MCF 10A (cell line): ENCODE results near the gene GKN2. TPM values are rescaled to one million over a fixed set of nuclear protein-coding genes. Genes with fewer than 3 reads are reported as not detected.

ENCODE experiments used
- BruUV-seq: library from RNA; stranded (reverse); fragments of 400-500 nt; replicated peaks from 2 replicates; lab custom pipeline; 2021; lab: Mats Ljungman, UMichigan
- CTCF ChIA-PET: fragments of 300-600 bp; sonication (Branson Sonifier 250); formaldehyde crosslinking; extraction: SDS; loops from one replicate; lab custom pipeline; 2021; ENCODE audit warnings: antibody characterized with exemption, inconsistent platforms; lab: Yijun Ruan, JAX
- POLR2A ChIA-PET: fragments of 300-600, 350-650 bp; sonication (Branson Sonifier 250); formaldehyde crosslinking; extraction: SDS; loops from one replicate; lab custom pipeline; 2020; ENCODE audit warnings: antibody characterized with exemption, inconsistent platforms; lab: Yijun Ruan, JAX
- DNase-seq: peaks from one replicate; pipeline ENCODE4 v3.0.0-alpha.2; 2018; ENCODE audit not compliant: unreplicated experiment
- H3K27ac Mint-ChIP-seq: one replicate; pipeline ENCODE4 v1.8.0; 2022; ENCODE audit warnings: mild to moderate bottlenecking, low read depth, mixed read lengths; ENCODE audit not compliant: unreplicated experiment
- H3K27me3 Mint-ChIP-seq: one replicate; pipeline ENCODE4 v1.8.0; 2022; ENCODE audit warnings: mixed read lengths; ENCODE audit not compliant: insufficient read depth, unreplicated experiment
- H3K36me3 Mint-ChIP-seq: one replicate; pipeline ENCODE4 v1.8.0; 2022; ENCODE audit warnings: mild to moderate bottlenecking, moderate library complexity, mixed read lengths; ENCODE audit not compliant: insufficient read depth, unreplicated experiment
- H3K4me1 Mint-ChIP-seq: one replicate; pipeline ENCODE4 v1.8.0; 2022; ENCODE audit warnings: mixed read lengths; ENCODE audit not compliant: insufficient read depth, unreplicated experiment
- H3K4me3 Mint-ChIP-seq: one replicate; pipeline ENCODE4 v1.8.0; 2022; ENCODE audit warnings: mild to moderate bottlenecking, moderate library complexity, mixed read lengths; ENCODE audit not compliant: unreplicated experiment
- H3K9me3 Mint-ChIP-seq: one replicate; pipeline ENCODE4 v1.8.0; 2022; ENCODE audit warnings: mixed read lengths; ENCODE audit not compliant: unreplicated experiment
- CTCF ChIP-seq: fragments of 200-600 bp; IDR thresholded peaks from one replicate; pipeline ENCODE4 v1.8.0; 2022; ENCODE audit warnings: antibody characterized with exemption, mild to moderate bottlenecking; ENCODE audit not compliant: unreplicated experiment
- intact Hi-C: fragments of 100-400 bp; cut with micrococcal nuclease; formaldehyde crosslinking; loops from 2 replicates; pipeline ENCODE4 v1.14.1; 2022
- total RNA-seq: library from RNA; stranded (reverse); gene quantifications from 2 replicates; pipeline ENCODE4 v1.2.3, GENCODE V29; 2022

GKN2 gene
- total RNA-seq, 1 experiment from 2014 or later: not detected

GRCh38 chr2:68977453-68977852 is 24.8 kb upstream of the GKN2 start:
- H3K4me1 Mint-ChIP-seq: peaks cover 5% of the 10 kb centered on the region
- peaks cover 27% of the 10 kb centered on the region for H3K27me3 Mint-ChIP-seq
- ChIA-PET CTCF (interaction anchor here (0.7 kb wide), 1 partner anchor 18 kb away, joined by 3 read pairs; no protein-coding TSS in a partner anchor), POLR2A (interaction anchor here (0.9 to 1.2 kb wide), 2 partner anchors 11 kb away, joined by 3 read pairs; no protein-coding TSS in a partner anchor)
- H3K36me3 Mint-ChIP-seq: no peaks in the 10 kb centered on the region
- no peak overlapping the region for H3K27ac Mint-ChIP-seq
- no peak for DNase-seq
- BruUV-seq: no TSS peak
- no peak overlapping the region for H3K4me3 Mint-ChIP-seq
- H3K9me3 Mint-ChIP-seq: no peaks in the 10 kb centered on the region
- TF ChIP-seq CTCF: no peak
- intact Hi-C loops: no loop called here

- Mint-ChIP-seq H3K27ac (no peak overlapping the region), H3K9me3 (no peaks in the 10 kb centered on the region), H3K36me3 (no peaks in the 10 kb centered on the region), H3K27me3 (peaks cover 17% of the 10 kb centered on the region), H3K4me1 (peaks cover 17% of the 10 kb centered on the region), H3K4me3 (no peak overlapping the region)
- CTCF ChIA-PET: interaction anchor here (0.6 to 1.8 kb wide), 4 partner anchors 32 to 854 kb away, joined by 3 to 8 read pairs (median 3); no protein-coding TSS in a partner anchor
- no peak for DNase-seq
- POLR2A ChIA-PET: no interaction called here
- intact Hi-C loops: no loop called here
- TF ChIP-seq CTCF: no peak
- no TSS peak for BruUV-seq
Measured at GRCh38 chr2:68975844-68976243, 23.2 kb upstream of the GKN2 start.

GRCh38 chr2:68974946-68975665 is 22.4 kb upstream of the GKN2 start:
- intact Hi-C loops: no loop called here
- Mint-ChIP-seq H3K27me3 (peaks cover 17% of the 10 kb centered on the region), H3K4me3 (no peak overlapping the region), H3K4me1 (peaks cover 17% of the 10 kb centered on the region), H3K27ac (no peak overlapping the region), H3K9me3 (no peaks in the 10 kb centered on the region), H3K36me3 (no peaks in the 10 kb centered on the region)
- TF ChIP-seq CTCF: no peak
- ChIA-PET CTCF (interaction anchor here (0.6 to 1.8 kb wide), 5 partner anchors 31 to 853 kb away, joined by 3 to 8 read pairs (median 3); no protein-coding TSS in a partner anchor), POLR2A (interaction anchor here (0.7 kb wide), 1 partner anchor 38 kb away, joined by 4 read pairs; the partner anchor contains the start of gene ANTXR1)
- DNase-seq: no peak
- no TSS peak for BruUV-seq

GRCh38 chr2:68974251-68974650 is 21.6 kb upstream of the GKN2 start, which contains the start of gene GKN1:
GKN1 (plus strand) TSS chr2:68974636; CDS start chr2:68974678, 42 bp downstream.
- H3K27me3 Mint-ChIP-seq: peaks cover 17% of the 10 kb centered on the region
- no peak for DNase-seq
- no peak for TF ChIP-seq CTCF
- ChIA-PET CTCF (interaction anchor here (0.7 to 1.1 kb wide), 3 partner anchors 9 to 49 kb away, joined by 3 read pairs; no protein-coding TSS in a partner anchor), POLR2A (no interaction called here)
- no peak within 1 kb of the TSS for H3K27ac Mint-ChIP-seq
- peaks cover 17% of the 10 kb centered on the region for H3K4me1 Mint-ChIP-seq
- no peaks in the 10 kb centered on the region for H3K9me3 Mint-ChIP-seq
- intact Hi-C loops: no loop called here
- H3K36me3 Mint-ChIP-seq: no peaks in the 10 kb centered on the region
- BruUV-seq: no TSS peak
- no peak within 1 kb of the TSS for H3K4me3 Mint-ChIP-seq
